Measurements from ENCODE around the gene GGT5.

GRCh38 chr22:24233816-24234215, 11.1 kb downstream of the GGT5 start:
- TF ChIP-seq CTCF (IDR thresholded peaks at IDR 0.05; ENCODE audit: poor library complexity): no peak
- no peak for TF ChIP-seq EZH2 (IDR thresholded peaks at IDR 0.05; ENCODE audit: borderline replicate concordance)
- no peak for TF ChIP-seq EZH2phosphoT487 (IDR thresholded peaks at IDR 0.05; ENCODE audit: low read depth, severe bottlenecking, unreplicated experiment)

Measured in hepatocyte (in vitro differentiated cells).